Measurements from ENCODE around the gene CPZ.

Gene CPZ

GRCh38 chr4:8656185-8656517, 63.6 kb downstream of the CPZ start:
- H3K9me3 ChIP-seq (ENCODE audit: control insufficient read depth, insufficient read depth, low read depth, low read length) = no peaks in the 10 kb centered on the region
- TF ChIP-seq ZNF132 (tag by site-specific recombination; IDR thresholded peaks at IDR 0.05; ENCODE audit: borderline replicate concordance) (no peak), ZNF529 (tag by site-specific recombination; IDR thresholded peaks at IDR 0.05; ENCODE audit: insufficient replicate concordance) (no peak), ZNF174 (tag by site-specific recombination; IDR thresholded peaks at IDR 0.05) (no peak), ZNF692 (tag by site-specific recombination; IDR thresholded peaks at IDR 0.05) (no peak), ZNF488 (tag by site-specific recombination; IDR thresholded peaks at IDR 0.05) (no peak), ZBTB17 (tag by site-specific recombination; IDR thresholded peaks at IDR 0.05) (no peak), ZNF155 (tag by site-specific recombination; IDR thresholded peaks at IDR 0.05) (no peak), ZNF19 (tag by site-specific recombination; IDR thresholded peaks at IDR 0.05; ENCODE audit: low read depth) (no peak), ZNF426 (tag by site-specific recombination; IDR thresholded peaks at IDR 0.05) (no peak), ZNF513 (tag by site-specific recombination; IDR thresholded peaks at IDR 0.05) (no peak), HIC1 (tag by site-specific recombination; IDR thresholded peaks at IDR 0.05) (no peak), ZNF184 (tag by site-specific recombination; IDR thresholded peaks at IDR 0.05) (no peak), IKZF3 (tag by site-specific recombination; IDR thresholded peaks at IDR 0.05) (no peak), ZBTB1 (tag by site-specific recombination; IDR thresholded peaks at IDR 0.05) (no peak), ZNF549 (tag by site-specific recombination; IDR thresholded peaks at IDR 0.05) (no peak), ZNF433 (tag by site-specific recombination; IDR thresholded peaks at IDR 0.05; ENCODE audit: low read depth) (no peak), ZNF645 (tag by site-specific recombination; IDR thresholded peaks at IDR 0.05) (no peak), ZNF561 (tag by site-specific recombination; IDR thresholded peaks at IDR 0.05; ENCODE audit: borderline replicate concordance) (no peak), ZFP69B (tag by site-specific recombination; IDR thresholded peaks at IDR 0.05) (no peak), ZNF354C (tag by site-specific recombination; IDR thresholded peaks at IDR 0.05; ENCODE audit: borderline replicate concordance, low read depth) (no peak)
- ChIA-PET CTCF (no interaction called here), POLR2A (no interaction called here)
- no peaks in the 10 kb centered on the region for H3K36me3 ChIP-seq (ENCODE audit: control insufficient read depth in 2 of 2, insufficient read depth in 1 of 2, low read length in 2 of 2)
- H3K27ac ChIP-seq (ENCODE audit: extremely low read depth, low read depth, low read length) = no peak overlapping the region
- H3K4me3 ChIP-seq (ENCODE audit: low read depth, low read length) = no peak overlapping the region
- no peaks in the 10 kb centered on the region for H3K4me1 ChIP-seq (ENCODE audit: control insufficient read depth, insufficient read depth, low read length)

All from HEK293 (cell line).